A673 (cell line): Measurements from ENCODE around the gene CSNK1A1L. TPM values are rescaled to one million over a fixed set of nuclear protein-coding genes. Genes with fewer than 3 reads are reported as not detected.

Source experiments
- BruUV-seq: library from RNA; stranded (reverse); fragments of 400-500 nt; replicated peaks from 2 replicates; lab custom pipeline; 2021; lab: Mats Ljungman, UMichigan
- CTCF ChIA-PET: fragments of 300-600 bp; sonication (Branson Sonifier 250); formaldehyde crosslinking; loops from one replicate; lab custom pipeline; 2022; ENCODE audit warnings: antibody characterized with exemption; lab: Charles Lee
- POLR2A ChIA-PET: fragments of 300-600 bp; sonication (Branson Sonifier 250); formaldehyde crosslinking; loops from one replicate; lab custom pipeline; 2022; ENCODE audit warnings: antibody characterized with exemption; ENCODE audit not compliant: low non-redundant PET; lab: Charles Lee
- DNase-seq: peaks from one replicate; pipeline ENCODE4 v3.0.0-alpha.2; 2015; ENCODE audit warnings: low spot score
- H3K27ac ChIP-seq: fragments of 200-600 bp; sonication (generic); 2 replicates; pipeline ENCODE4 v1.5.1; 2016; ENCODE audit warnings: mixed run types, low read depth, mild to moderate bottlenecking, mixed read lengths, antibody characterized with exemption, low read length; ENCODE audit not compliant: poor library complexity, severe bottlenecking
- H3K27me3 ChIP-seq: fragments of 200-600 bp; sonication (generic); replicated peaks from 2 replicates; pipeline ENCODE4 v1.6.1; 2017; ENCODE audit warnings: mixed run types, low read depth, mild to moderate bottlenecking, mixed read lengths, antibody characterized with exemption, low read length; ENCODE audit not compliant: insufficient read depth, poor library complexity
- H3K36me3 ChIP-seq: fragments of 200-600 bp; sonication (generic); 2 replicates; pipeline ENCODE4 v1.6.1; 2016; ENCODE audit warnings: mixed run types, mild to moderate bottlenecking, mixed read lengths, antibody characterized with exemption, low read length; ENCODE audit not compliant: insufficient read depth, poor library complexity, severe bottlenecking
- H3K4me1 ChIP-seq: fragments of 200-600 bp; sonication (generic); 2 replicates; pipeline ENCODE4 v1.6.1; 2017; ENCODE audit warnings: mixed run types, mild to moderate bottlenecking, mixed read lengths, antibody characterized with exemption, low read length; ENCODE audit not compliant: insufficient read depth, poor library complexity, severe bottlenecking
- H3K4me3 ChIP-seq: fragments of 200-600 bp; sonication (generic); 2 replicates; pipeline ENCODE4 v1.5.1; 2016; ENCODE audit warnings: low read depth, mixed run types, mild to moderate bottlenecking, mixed read lengths, low read length; ENCODE audit not compliant: poor library complexity, severe bottlenecking
- H3K9me3 ChIP-seq: fragments of 200-600 bp; sonication (generic); 2 replicates; pipeline ENCODE4 v1.6.1; 2016; ENCODE audit warnings: mixed run types, low read depth, mild to moderate bottlenecking, mixed read lengths, antibody characterized with exemption, low read length; ENCODE audit not compliant: poor library complexity, severe bottlenecking
- EZH2 ChIP-seq: fragments of 200-600 bp; sonication (generic); IDR thresholded peaks from 2 replicates; pipeline ENCODE4 v1.6.1; 2017; ENCODE audit warnings: borderline replicate concordance, low read depth, mild to moderate bottlenecking, mixed read lengths, antibody characterized with exemption, low read length; ENCODE audit not compliant: poor library complexity, severe bottlenecking
- intact Hi-C: fragments of 100-400 bp; cut with micrococcal nuclease; formaldehyde crosslinking; loops from one replicate; pipeline ENCODE4 v1.10.0; 2022; ENCODE audit not compliant: unreplicated experiment
- total RNA-seq: library from RNA; stranded (reverse); gene quantifications from 2 replicates; pipeline ENCODE4 v1.2.3, GENCODE V29; 2021
- TF ChIP-seq, protein P1 (sequence below): fragments of 300-800, 200-600 bp; sonication (generic); conservative IDR thresholded peaks from 2 replicates; pipeline ENCODE4 v1.5.1; 2017; ENCODE audit warnings: low read depth, mild to moderate bottlenecking, antibody characterized with exemption, low read length, moderate library complexity, mixed read lengths

CSNK1A1L gene
- total RNA-seq, 1 experiment from 2014 or later: not detected

DNA sequence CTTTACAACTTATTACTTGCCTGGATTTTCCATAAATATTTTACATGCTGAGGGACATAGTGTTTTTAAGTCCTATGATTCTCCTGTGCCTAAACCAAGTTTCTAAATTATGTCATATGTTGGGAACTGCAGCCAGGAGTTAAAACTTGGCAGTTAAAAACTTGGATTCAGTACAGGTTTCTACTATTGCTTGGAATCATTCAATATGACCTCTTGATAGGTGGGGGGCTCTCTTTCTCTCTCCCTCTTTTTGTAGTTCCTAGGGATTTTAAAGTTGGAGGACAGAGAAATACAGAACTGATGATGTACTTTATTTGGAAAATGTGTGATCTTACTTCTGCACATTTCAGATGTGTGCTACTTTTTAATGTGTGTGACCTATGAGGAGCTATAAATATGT, 4.7 kb downstream of the CSNK1A1L start:
- intact Hi-C loops: loop anchor here (10.0 kb wide), 1 partner anchor 274 kb away; no protein-coding TSS in a partner anchor
- no peak for DNase-seq
- H3K36me3 ChIP-seq: no peaks in the 10 kb centered on the region
- no peak overlapping the region for H3K4me3 ChIP-seq
- no peak overlapping the region for H3K27ac ChIP-seq
- H3K27me3 ChIP-seq: no peaks in the 10 kb centered on the region
- no peaks in the 10 kb centered on the region for H3K9me3 ChIP-seq
- no peaks in the 10 kb centered on the region for H3K4me1 ChIP-seq
- BruUV-seq: no TSS peak
- POLR2A ChIA-PET: no interaction called here
- CTCF ChIA-PET: no interaction called here
- TF ChIP-seq EZH2: no peak
- TF ChIP-seq, protein P1, sequence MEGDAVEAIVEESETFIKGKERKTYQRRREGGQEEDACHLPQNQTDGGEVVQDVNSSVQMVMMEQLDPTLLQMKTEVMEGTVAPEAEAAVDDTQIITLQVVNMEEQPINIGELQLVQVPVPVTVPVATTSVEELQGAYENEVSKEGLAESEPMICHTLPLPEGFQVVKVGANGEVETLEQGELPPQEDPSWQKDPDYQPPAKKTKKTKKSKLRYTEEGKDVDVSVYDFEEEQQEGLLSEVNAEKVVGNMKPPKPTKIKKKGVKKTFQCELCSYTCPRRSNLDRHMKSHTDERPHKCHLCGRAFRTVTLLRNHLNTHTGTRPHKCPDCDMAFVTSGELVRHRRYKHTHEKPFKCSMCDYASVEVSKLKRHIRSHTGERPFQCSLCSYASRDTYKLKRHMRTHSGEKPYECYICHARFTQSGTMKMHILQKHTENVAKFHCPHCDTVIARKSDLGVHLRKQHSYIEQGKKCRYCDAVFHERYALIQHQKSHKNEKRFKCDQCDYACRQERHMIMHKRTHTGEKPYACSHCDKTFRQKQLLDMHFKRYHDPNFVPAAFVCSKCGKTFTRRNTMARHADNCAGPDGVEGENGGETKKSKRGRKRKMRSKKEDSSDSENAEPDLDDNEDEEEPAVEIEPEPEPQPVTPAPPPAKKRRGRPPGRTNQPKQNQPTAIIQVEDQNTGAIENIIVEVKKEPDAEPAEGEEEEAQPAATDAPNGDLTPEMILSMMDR: no peak

GRCh38 chr13:37097076-37097475, 8.4 kb downstream of the CSNK1A1L start:
- no peak for TF ChIP-seq EZH2
- TF ChIP-seq, protein P1: no peak
- H3K27ac ChIP-seq: no peak overlapping the region
- no peaks in the 10 kb centered on the region for H3K36me3 ChIP-seq
- intact Hi-C loops: no loop called here
- H3K9me3 ChIP-seq: no peaks in the 10 kb centered on the region
- DNase-seq: no peak
- no peak overlapping the region for H3K4me3 ChIP-seq
- H3K4me1 ChIP-seq: no peaks in the 10 kb centered on the region
- ChIA-PET POLR2A (no interaction called here), CTCF (no interaction called here)
- H3K27me3 ChIP-seq: no peaks in the 10 kb centered on the region
- BruUV-seq: no TSS peak

- no peak for DNase-seq
- CTCF ChIA-PET: no interaction called here
- no TSS peak for BruUV-seq
- Histone ChIP-seq H3K4me3 (no peak overlapping the region), H3K4me1 (no peaks in the 10 kb centered on the region), H3K36me3 (no peaks in the 10 kb centered on the region), H3K27ac (no peak overlapping the region), H3K9me3 (no peaks in the 10 kb centered on the region), H3K27me3 (no peaks in the 10 kb centered on the region)
- intact Hi-C loops: no loop called here
- TF ChIP-seq, protein P1: no peak
- no peak for TF ChIP-seq EZH2
- POLR2A ChIA-PET: no interaction called here
Measured at GRCh38 chr13:37094840-37095239, 10.6 kb downstream of the CSNK1A1L start.
